Amygdala (tissue), 56 donors: Measurements from ENCODE around the gene LRCH1.

Experiments
- DNase-seq, 56 donors: peaks; one replicate each; lab custom pipeline; 2025; lab: John Stamatoyannopoulos, UW

Gene LRCH1

DNA sequence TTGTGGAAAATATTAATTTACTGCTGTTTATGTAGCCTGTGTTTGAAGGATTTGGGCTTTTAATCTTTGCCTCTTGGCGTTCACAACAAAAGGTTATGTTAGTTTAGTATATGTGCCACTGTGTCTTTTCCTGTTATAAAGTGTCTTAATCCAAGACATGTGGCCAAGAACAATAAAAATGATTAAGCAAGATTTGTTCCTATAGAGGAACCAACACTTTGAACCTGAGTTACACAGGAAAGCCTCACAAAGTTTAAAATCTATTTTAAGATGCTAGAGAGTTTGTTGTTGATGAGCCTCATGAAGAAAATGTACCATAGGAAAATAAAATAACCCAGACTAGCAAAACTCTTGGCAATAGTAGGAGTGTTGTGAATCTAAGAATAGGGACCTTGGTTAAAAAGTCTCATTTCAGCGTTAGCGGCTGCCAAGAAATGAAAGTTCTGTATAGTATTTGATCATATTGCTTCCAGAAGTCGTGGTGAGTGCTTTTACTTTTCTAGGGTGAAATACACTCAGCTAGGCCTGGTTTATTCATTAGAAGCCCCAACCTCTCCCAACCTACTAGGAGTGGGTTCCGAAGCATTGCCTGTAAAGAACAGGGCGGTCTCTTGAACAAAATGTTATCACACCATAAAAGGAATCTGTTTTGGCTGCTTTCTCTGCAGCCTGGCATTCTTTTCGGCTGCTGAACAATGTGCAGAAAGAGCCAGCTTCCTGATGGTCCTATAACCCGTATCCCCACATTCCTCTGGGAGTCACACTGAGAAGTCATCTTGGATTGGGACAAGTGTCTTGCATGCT, 102.6 kb downstream of the LRCH1 start:
- DNase-seq = no peak

DNA sequence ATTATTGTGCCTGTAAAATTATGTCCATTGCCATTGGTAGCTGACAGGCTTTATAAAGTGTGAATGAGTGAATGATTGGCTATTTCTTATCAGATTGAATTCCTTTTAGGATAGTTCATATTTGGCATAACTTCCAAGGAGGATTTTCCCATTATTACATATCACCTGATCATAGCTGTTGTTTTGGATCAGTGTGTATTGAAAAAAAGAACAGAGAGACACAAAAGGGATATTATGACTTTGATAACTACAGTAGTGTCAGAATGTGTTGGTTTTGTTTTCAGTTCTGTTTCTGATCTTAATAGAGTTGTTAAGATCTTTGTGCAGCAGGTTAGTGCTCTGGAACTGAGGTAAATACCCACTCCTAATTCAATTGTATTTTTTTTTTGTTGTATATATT, 103.8 kb downstream of the LRCH1 start:
- no peak for DNase-seq

DNA sequence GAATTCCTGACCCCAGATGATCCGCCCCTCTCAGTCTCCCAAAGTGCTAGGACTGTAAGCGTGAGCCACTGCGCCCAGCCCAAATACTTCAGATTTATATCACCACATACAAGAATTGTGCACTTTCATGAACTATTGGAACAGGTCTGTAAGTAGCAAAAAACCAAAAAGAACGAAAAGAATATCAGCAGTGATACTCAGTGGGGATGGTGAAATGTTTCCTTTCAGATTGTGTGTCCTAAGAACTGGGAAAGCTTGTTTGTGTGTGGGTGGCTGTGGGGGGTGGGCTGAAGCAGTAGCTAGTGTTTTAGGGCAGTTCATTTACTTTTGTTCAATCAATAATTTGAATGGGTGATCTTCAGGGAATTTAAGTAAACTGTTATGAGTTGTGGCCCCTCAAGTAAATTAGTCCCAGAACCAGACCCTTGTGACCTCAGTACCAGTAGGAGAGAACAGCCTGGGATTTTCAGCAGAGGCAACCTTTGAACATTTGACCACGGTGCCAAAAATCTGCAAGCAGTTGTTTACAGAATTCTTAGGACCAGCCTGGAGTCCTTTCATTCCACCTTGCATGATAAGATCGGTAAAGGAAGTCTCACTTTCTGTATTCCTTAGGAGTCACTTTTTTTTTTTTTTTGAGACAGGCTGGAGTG, 106.6 kb downstream of the LRCH1 start:
- no peak for DNase-seq

DNA sequence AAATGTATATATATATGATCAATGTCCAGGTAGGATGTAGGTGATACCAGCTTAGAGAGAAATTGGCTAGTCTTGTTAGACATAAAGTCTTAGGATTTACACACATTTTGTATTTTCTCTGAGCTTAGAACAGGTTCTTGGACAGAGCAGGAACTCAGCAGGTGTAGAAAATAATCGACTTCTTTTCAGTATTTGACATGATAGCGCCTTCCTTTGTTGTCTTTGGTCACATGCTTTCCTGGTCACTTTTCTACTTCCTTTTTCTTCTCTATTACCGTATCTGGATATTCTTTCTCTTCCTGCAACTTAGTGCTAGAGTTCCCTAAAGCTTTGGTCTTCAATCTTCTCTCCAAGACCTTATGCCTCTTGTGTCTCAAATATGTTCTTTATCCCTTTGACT, 107.4 kb downstream of the LRCH1 start:
- no peak for DNase-seq

DNA sequence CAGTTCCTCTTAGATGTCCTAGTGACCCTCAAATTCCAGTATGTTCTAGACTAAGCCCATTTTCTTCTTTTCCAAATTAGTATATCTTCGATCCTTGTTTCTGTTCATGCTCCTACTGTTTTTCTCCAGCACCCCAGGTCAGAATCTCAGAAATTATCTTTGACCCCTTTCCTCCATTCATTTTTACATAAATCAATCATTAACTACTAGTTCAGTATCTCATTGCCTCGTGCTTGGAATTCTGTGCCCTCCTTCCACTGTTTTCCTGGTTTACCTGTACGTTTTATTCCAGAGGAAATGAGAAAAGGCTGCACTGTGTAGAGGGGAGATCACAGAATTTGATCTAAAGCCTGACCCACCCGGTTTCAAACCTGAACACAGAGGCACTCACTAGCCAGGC, 107.9 kb downstream of the LRCH1 start:
- no peak for DNase-seq

DNA sequence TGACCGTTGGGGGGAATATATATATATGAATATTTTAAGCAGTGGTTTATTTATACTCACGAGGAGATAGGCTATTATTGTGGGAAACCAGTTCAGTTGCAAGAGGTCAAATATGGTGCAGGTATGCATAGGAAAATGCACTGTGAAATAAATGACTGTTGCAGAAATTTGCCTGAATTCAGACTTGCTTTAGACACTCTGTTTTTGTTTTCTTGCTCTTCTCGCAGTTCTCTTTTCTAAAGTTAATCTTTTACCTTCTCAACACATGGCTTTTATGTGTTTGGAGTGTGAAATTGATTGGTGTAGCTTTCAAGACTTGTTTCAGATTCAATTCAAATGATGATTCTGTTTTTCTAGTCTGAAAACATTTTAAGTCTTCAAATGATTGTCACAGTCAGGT, 109.7 kb downstream of the LRCH1 start:
- no peak for DNase-seq

DNA sequence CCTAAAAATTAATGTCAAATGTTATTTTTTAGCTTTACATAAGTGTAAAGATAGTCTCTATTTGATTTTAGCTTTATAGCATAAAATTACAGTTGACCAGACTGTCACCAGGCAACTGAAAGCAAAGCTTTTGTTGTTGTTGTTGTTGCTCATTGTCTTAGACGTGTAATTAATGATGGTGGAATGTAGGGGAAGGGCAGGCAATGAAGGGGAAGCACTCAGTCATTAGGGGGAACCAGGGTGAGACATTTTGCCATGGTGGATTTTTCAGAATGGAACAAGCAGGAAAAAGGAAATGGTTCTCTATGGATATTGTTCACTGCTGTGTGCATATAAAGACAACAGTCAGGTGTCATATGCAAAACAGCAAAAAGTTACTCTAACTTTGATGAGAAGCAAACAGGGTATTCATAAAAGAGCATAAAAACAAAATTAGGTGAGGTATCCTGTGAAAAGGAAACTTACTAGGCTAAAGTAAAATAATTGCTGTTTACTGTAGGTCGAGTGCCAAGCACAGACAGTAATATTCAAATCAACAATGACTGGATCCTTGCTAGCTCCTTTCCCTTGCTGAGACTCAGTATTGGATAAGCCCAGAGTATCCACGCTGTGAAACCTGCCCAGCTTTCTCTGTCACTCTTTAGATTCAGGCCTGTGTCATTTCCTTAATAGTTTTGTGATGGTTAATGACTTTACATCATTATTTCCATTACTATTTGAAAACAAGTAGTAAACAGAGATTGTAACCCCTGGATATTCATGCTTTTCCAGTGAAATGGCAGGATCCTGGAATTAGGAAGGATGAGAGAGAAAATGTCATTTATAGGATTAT, 110.5 kb downstream of the LRCH1 start:
- DNase-seq = no peak

DNA sequence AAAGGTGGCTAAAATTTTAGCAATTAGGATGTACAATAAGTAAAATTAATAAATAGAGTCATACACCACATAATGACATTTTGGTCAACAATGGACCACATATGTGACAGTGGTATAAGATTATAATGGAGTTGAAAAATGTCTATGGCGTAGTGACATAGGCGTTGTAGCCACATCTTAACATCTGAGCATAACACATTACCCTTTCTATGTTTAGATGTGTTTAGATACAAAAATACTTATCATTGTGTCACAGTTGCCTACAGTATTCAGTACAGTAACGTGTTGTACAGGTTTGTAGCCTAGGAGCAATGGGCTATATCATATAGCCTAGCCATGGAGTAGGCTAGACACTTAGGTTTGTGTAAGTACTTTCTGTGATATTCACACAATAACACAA, 111.2 kb downstream of the LRCH1 start:
- no peak for DNase-seq

DNA sequence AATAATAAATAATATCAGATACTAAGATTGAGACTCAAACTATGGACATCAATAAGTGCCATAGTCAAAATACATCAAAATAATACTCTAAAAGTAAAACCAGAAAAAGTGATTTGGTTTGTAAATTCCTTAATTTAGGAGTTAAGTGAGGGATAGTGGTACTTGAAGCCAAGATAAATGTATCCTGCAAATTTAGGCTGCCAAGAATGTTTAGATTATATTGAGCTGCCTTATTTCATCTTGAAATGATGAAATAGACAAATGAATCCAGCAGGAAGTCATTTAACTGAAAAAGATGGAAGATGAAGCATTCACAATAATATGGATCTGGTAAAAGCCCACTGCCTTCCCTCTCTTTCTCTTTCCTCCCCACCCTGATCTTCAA, 112.3 kb downstream of the LRCH1 start:
- no peak for DNase-seq

DNA sequence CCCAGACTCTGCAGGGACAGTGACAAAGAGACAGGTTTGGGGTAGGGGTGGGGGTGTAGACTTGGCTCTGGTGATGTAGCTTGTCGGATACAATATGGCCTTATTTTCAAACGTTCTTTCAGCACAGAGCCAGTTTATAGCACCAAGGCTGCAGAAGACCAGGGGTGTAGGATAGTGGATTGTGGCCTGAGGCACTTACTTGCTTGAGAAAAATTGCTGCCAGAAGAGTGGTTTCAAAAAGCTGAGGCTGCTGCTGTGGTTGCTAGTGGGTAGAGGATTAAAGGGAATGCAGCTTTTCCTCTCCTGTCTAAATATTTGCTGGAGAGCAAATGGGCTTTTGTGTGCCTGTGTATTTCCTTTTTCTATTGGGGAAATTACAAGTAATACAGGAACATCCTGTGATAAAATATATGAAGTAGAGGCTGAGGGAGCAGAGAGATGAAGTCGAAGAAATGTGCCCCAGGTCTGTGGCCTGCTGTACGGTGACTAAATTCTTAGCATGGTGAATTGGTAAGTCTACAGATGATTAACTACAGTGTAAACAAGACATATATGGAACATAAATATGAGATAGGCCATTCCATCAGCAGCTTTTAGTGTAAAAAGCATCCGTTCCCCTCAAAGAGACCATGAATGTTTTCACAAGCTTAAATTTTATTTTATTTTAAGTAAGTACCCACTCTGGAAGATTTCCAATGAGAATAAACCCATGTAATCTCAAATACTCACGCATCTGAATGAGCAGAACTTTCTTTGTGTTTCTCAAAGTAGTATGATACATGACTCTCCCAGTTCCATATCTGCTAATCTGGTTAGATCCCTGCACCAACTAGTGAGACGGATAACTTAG, 112.9 kb downstream of the LRCH1 start:
- no peak for DNase-seq

DNA sequence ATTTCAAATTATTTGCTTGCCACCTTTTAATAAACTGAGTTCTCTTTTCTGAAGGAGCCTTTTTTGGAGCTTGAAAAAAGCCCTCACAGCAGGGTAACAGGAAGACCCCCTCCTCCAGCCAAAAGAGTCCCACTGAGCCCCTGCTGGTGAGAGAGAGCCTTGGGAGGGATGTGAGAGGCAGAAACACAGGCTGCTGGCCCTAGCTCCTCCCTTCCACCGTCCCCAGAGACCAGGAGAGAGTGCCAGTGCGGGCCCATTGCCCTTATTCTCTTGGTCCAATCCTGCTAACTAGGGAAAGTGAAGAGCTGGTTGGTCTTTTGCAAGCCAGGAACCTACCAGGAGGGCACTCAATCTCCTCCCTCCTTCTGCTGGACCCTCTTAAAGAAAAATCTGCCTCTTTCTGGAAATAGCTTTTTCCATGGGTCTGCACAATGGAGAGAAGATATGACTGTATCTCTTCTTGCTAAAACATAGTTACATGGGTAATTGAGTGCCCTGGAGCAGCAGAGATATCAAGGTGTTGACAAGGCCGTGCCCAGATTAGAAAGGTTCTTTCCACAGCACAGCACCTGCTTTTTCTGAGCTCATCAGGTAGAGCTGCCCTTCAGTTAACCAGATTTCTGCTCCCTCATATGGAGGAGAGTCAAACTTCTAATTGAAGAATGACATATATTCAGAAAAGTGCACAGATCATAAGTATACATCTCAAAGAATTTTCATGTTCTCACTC, 113.9 kb downstream of the LRCH1 start:
- DNase-seq = no peak

DNA sequence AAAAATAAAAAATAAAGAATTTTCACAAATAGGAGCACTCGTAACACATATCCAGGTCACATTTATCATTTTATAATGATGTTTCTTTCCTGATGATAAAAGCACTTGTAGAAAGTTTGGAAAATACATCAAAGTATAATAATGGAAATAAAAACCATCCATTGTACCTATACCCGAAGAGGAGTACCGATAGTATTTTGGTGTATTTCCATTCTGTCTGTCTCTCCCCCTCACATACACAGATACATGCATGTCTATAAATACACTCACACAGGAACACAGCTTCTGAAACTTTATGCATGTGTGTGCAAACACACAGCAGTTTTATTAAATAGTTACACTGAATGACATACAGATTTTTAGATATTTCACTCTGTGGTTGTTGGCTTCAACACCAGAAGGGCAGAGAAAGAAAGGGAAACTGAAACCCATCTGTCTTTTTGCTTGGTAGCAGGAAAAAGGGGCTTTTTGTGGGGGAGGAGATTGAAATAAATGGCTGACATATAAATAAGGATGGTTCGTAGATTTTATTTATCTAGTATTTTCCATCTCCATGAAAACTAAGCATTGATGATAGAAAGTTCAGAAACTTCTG, 114.8 kb downstream of the LRCH1 start:
- DNase-seq = no peak

DNA sequence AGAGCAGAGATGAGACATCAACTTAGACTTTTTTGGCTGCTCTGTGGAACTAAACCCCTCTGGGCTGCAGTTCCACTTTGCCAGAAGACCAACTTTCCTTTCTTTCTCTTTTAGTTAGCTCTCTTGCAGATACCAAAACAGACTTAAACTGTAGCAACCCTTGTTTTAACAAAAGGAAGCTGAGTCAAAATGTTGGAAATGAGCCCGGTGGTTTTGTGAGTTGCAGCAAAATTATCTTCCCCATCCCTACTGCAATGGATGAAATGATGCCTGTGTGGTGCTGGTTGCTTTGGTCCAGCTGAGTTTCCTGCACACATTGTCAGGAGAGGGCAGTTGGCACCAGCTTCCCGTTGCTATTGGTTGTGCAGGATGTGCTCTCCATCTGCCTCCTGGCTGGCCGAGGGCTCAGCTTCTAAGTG, 115.3 kb downstream of the LRCH1 start:
- peak in 17 of 56 donors; percentile 2 to 32 (median 16) for DNase-seq

DNA sequence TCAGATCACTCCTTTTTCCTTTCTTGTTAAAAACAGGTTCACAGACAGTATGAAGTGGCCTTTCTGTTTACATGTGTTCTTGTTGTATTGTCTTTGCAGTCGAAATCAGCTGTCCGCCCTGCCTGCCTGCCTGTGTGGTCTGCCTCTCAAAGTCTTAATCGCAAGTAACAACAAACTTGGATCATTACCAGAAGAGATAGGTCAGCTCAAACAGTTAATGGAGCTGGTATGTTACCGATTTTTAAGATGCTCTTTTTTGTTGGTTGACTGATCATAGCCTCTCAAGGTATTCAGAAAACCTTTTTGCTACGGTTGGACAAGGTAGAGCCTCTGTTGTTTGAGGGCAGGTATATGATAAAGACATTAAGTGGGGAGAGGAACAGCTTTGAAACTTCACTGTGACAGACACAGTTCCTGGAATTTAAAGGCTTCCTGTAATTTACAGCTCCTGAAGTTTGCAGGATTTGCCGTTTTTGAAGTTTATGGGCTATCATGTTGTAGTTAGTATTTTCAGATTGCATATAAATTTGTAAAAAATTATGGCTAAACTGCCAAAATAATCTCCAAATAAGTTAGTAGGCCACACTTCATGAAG, 116.1 kb downstream of the LRCH1 start:
- DNase-seq = no peak

DNA sequence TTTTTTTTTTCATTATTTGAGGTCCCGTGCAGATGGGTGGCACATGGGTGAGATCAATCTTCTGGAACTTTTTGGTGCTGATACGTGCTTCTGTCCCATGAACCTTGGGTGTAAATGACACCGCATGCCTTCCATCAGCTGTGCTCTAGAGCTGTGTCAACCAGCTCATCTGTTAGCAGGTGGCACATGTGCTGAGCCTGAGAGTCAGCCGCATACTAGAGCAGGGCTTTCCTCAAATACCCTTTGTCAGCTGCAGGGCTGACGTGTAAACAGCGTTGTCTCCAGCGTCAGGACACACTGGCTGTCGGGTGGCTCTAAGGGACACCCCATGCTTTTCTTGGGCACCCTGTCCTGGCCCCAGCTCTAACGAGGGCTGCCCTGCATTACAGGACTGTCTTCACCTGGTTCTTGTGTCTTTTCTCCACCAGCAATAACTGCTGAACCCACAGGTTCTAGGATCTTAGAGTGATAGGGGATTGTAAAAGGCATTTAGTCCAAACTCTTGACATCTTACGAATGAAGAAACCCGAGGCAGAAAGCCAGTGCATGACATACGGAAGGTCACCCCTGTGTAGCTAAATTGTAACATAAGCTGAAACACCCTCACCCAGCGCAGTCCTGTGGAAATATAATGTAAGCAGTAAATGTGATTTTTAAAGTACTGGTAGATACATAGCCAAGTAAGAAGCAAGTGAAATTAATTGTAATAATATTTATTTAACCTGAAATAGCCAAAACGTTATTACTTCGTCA, 119.5 kb downstream of the LRCH1 start:
- DNase-seq = no peak

DNA sequence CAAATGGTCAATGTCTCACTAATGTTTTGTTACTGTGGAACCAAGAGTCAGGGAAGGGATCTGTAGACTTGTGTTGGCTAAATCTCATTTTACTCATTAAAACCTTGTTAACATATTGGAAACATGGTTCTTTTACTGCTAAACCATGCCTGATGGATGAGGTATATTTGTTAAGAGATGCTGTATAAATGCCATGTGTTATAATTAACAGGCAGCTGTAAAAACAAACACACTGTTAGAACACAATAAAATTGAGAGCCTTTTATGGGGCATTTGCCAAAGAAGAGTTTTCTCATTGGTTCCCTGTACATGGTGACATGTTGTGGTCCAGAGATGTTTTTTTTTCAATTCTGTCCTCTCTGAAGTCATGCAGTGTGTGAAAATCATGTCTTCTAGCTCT, 122.0 kb downstream of the LRCH1 start:
- no peak for DNase-seq

DNA sequence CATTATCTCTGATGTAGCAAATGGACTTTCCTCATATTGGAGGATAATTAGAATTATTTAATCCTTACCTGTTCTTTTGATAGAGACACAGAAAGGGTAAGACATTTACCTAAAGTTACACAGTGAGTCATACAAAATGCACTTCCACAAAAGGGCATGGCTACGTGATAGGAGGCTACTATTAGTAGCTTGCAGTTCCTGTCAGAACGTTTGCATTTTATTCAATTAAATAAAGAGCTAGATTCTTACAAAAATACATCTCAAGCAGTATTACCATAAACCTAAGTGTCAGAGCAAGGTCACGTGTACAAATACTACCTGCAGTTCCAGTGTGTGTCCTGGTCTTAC, 123.4 kb downstream of the LRCH1 start:
- no peak for DNase-seq

DNA sequence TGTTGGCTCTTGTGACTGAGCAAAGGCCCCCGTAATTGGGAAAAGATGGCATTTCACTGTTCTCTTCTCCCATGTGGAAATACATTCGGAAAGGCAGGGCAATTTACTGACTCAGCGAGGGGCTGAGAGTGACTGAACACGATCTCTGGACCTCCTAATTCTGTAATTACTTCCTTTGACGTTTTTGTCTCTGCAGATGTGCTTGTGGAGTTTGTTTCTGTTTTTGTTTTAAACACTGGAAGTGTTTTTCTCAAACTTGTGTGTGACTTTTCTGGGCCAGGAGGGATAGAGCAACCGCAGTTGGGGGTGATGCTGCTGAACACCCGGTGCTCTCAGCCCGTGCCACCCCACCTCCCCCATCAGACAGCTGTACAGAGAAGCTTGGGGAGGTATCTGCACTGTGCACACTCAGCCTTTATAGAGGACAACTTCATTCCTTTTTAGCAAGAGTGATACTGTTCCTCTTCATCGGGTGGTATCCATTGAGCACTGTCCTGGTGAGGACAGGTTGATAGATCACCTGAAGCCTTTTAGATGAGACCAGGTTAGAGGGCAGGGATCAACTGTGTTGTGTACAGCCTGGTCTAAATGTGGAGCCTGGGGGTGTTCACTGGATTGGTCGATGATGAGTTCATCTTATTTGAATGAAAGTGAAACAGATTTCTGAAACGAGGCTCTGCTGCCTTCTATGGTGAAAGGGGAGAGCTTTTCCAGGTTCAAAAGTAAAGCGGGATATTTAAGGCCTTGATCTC, 126.6 kb downstream of the LRCH1 start:
- no peak for DNase-seq
